NT2/D1 (cell line): ENCODE data around the gene SH2D5.

Experiments
- SUZ12 ChIP-seq: IDR thresholded peaks from 2 replicates; pipeline ENCODE4 v1.6.1; 2011; ENCODE audit not compliant: insufficient read length, insufficient read depth; ENCODE audit errors: extremely low read depth
- YY1 ChIP-seq: IDR thresholded peaks from 2 replicates; pipeline ENCODE4 v1.6.1; 2011; ENCODE audit not compliant: insufficient read length, insufficient read depth
- ZNF274 ChIP-seq: IDR thresholded peaks from 2 replicates; pipeline ENCODE4 v1.6.1; 2011; ENCODE audit warnings: mild to moderate bottlenecking, low read depth, low read length

DNA sequence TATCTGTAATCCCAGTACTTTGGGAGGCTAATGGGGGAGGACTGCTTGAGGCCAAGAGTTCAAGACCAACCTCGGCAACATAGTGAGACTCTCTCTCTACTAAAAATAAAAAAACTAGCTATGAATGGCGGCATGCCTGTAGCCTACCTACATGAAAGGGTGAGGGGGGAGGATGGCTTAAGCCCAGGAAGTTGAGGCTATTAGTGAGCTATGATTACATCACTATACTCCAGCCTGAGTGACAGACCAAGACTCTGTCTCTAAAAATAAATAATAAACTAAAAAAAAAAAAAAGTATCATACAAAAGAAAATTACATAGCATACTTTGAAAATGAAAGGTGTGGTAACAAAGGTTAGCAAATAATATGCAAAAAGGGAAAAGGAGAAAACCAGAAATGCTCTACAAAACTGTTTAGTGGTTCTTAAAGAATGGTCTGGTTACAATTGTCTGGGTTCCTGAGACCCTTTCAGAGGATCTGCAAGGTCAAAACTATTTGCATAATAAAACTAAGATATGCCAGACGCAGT is 19.0 kb upstream of the SH2D5 start:
- TF ChIP-seq SUZ12 (no peak), ZNF274 (no peak), YY1 (no peak)
